Measurements from ENCODE around the gene WNT3.
A peak's percentile ranks its signal among the peaks of the same experiment; 100 is the strongest.
"Not testable (repeated sequence)": the region's sequence is repeated elsewhere in the genome, so short reads cannot be mapped to it uniquely, and the experiment has no call there.

WNT3 gene

GRCh38 chr17:46818316-46818928, at the start of gene WNT3:
Gene WNT3 (minus strand): TSS chr17:46818692. CDS start chr17:46818597, 95 bp downstream.
- DNase-seq (ENCODE audit: low spot score), result peak; percentile 89

- no peak for DNase-seq (ENCODE audit: low spot score)
These were observed 48.3 kb upstream of the WNT3 start for GRCh38 chr17:46866747-46867146.

GRCh38 chr17:46866325-46866724, 47.8 kb upstream of the WNT3 start:
- DNase-seq (ENCODE audit: low spot score), result no peak

- DNase-seq (ENCODE audit: low spot score), result no peak
These were observed 46.6 kb upstream of the WNT3 start for GRCh38 chr17:46865100-46865499.

- DNase-seq (ENCODE audit: low spot score), result no peak
These were observed 45.1 kb upstream of the WNT3 start for GRCh38 chr17:46863383-46864121.

- peak; percentile 83 for DNase-seq (ENCODE audit: low spot score)
These were observed 44.5 kb upstream of the WNT3 start for GRCh38 chr17:46862949-46863348.

GRCh38 chr17:46859996-46860395, 41.5 kb upstream of the WNT3 start:
- no peak for DNase-seq (ENCODE audit: low spot score)

- DNase-seq (ENCODE audit: low spot score), result no peak
These were observed 39.1 kb upstream of the WNT3 start for GRCh38 chr17:46857600-46857999.

- no peak for DNase-seq (ENCODE audit: low spot score)
These were observed 36.5 kb upstream of the WNT3 start for GRCh38 chr17:46854948-46855347.

- no peak for DNase-seq (ENCODE audit: low spot score)
These were observed 36.0 kb upstream of the WNT3 start for GRCh38 chr17:46854515-46854914.

- no peak for DNase-seq (ENCODE audit: low spot score)
These were observed 35.5 kb upstream of the WNT3 start for GRCh38 chr17:46853896-46854444.

GRCh38 chr17:46851029-46851741, 32.7 kb upstream of the WNT3 start, which contains the start of gene WNT9B:
Gene WNT9B (plus strand): TSS chr17:46851583. CDS start chr17:46851639, 56 bp downstream.
- peak; percentile 83 for DNase-seq (ENCODE audit: low spot score)

GRCh38 chr17:46850688-46851028, 32.2 kb upstream of the WNT3 start:
- DNase-seq (ENCODE audit: low spot score), result no peak

- no peak for DNase-seq (ENCODE audit: low spot score)
These were observed 30.0 kb upstream of the WNT3 start for GRCh38 chr17:46848534-46848933.

GRCh38 chr17:46847204-46848191, 29.0 kb upstream of the WNT3 start:
- DNase-seq (ENCODE audit: low spot score), result no peak

- DNase-seq (ENCODE audit: low spot score), result no peak
These were observed 24.3 kb upstream of the WNT3 start for GRCh38 chr17:46842835-46843234.

- DNase-seq (ENCODE audit: low spot score), result peak; percentile 87
These were observed 23.3 kb upstream of the WNT3 start for GRCh38 chr17:46841561-46842379.

GRCh38 chr17:46840596-46840995, 22.1 kb upstream of the WNT3 start:
- DNase-seq (ENCODE audit: low spot score), result not testable (repeated sequence)

GRCh38 chr17:46839211-46839610, 20.7 kb upstream of the WNT3 start:
- no peak for DNase-seq (ENCODE audit: low spot score)

- no peak for DNase-seq (ENCODE audit: low spot score)
These were observed 19.0 kb upstream of the WNT3 start for GRCh38 chr17:46837521-46837920.

- DNase-seq (ENCODE audit: low spot score), result no peak
These were observed 18.0 kb upstream of the WNT3 start for GRCh38 chr17:46836500-46836899.
